OCI-LY3 (cell line): Measurements from ENCODE around the gene APOF.

Experiments used
- H2AFZ ChIP-seq: fragments of 200-600, 300-600 bp; shearing (Covaris generic); 2 replicates; pipeline ENCODE4 v1.6.0; 2014; ENCODE audit warnings: antibody characterized with exemption, low read depth, low read length
- H3K27ac ChIP-seq: fragments of 200-600, 300-600 bp; sonication (generic); 2 replicates; pipeline ENCODE4 v1.5.1; 2014; ENCODE audit warnings: mild to moderate bottlenecking, low read length, moderate library complexity, mixed read lengths
- H3K27me3 ChIP-seq: fragments of 200-600, 300-600 bp; sonication (generic); 2 replicates; pipeline ENCODE4 v1.6.1; 2014; ENCODE audit warnings: low read depth, low read length, mixed read lengths
- H3K36me3 ChIP-seq: fragments of 200-600, 300-600 bp; sonication (generic); replicated peaks from 2 replicates; pipeline ENCODE3; 2014; ENCODE audit warnings: low read depth, low read length, mixed read lengths
- H3K4me1 ChIP-seq: fragments of 300-600, 200-600 bp; sonication (generic); 2 replicates; pipeline ENCODE4 v1.6.1; 2014; ENCODE audit warnings: low read length, mixed read lengths
- H3K4me2 ChIP-seq: fragments of 200-600, 300-600 bp; sonication (generic); 2 replicates; pipeline ENCODE4 v1.6.1; 2014; ENCODE audit warnings: low read length, mixed read lengths
- H3K4me3 ChIP-seq: fragments of 300-600, 200-600 bp; sonication (generic); 2 replicates; pipeline ENCODE4 v1.5.1; 2014; ENCODE audit warnings: antibody characterized with exemption, mild to moderate bottlenecking, low read length, moderate library complexity
- H3K79me2 ChIP-seq: fragments of 300-600, 200-600 bp; shearing (Covaris generic); 2 replicates; pipeline ENCODE4 v1.6.1; 2014; ENCODE audit warnings: mild to moderate bottlenecking, low read length, mixed read lengths
- H3K9ac ChIP-seq: fragments of 300-600, 200-600 bp; shearing (Covaris generic); 2 replicates; pipeline ENCODE4 v1.6.0; 2014; ENCODE audit warnings: mild to moderate bottlenecking, low read length, moderate library complexity
- H3K9me3 ChIP-seq: fragments of 200-600, 300-600 bp; shearing (Covaris generic); 2 replicates; pipeline ENCODE4 v1.6.1; 2014; ENCODE audit warnings: low read length, mixed read lengths; ENCODE audit not compliant: insufficient read depth
- H4K20me1 ChIP-seq: fragments of 200-600, 300-600 bp; sonication (generic); 2 replicates; pipeline ENCODE4 v1.6.1; 2016; ENCODE audit warnings: low read length, mixed read lengths; ENCODE audit not compliant: insufficient read depth
- EZH2phosphoT487 ChIP-seq: fragments of 200-600 bp; shearing (Covaris generic); IDR thresholded peaks from 2 replicates; pipeline ENCODE4 v1.6.1; 2018; ENCODE audit warnings: antibody characterized with exemption, mixed run types, low read depth
- TF ChIP-seq, protein P1 (sequence below): fragments of 200-600, 300-600 bp; sonication (generic); IDR thresholded peaks from 2 replicates; pipeline ENCODE4 v1.5.1; 2014; ENCODE audit warnings: antibody characterized with exemption, low read length, low read depth

APOF gene

DNA sequence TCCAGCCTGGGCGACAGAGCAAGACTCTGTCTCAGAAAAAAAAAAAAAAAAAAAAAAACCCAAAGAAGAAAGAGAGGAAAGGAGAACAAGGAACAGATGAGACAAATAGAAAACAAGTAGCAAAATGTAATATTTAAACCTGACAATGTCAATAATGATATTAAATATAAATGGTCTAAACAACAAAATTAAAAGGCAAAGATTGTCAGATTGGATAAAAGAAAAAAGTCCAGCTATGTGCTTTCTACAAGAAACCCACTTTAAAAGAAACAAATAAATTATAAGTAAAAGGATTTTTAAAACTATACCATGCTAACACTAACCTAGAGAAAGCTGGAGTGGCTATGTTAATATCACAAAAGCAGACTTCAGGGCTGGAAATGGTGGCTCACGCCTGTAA, 29.7 kb upstream of the APOF start:
- H3K36me3 ChIP-seq = no peaks in the 10 kb centered on the region
- H3K9ac ChIP-seq = no peak overlapping the region
- H3K4me3 ChIP-seq = no peak overlapping the region
- H3K27me3 ChIP-seq = no peaks in the 10 kb centered on the region
- H3K4me2 ChIP-seq = no peak overlapping the region
- H3K4me1 ChIP-seq = no peaks in the 10 kb centered on the region
- no peaks in the 10 kb centered on the region for H3K9me3 ChIP-seq
- no peak overlapping the region for H3K27ac ChIP-seq
- no peak for TF ChIP-seq EZH2phosphoT487
- no peaks in the 10 kb centered on the region for H4K20me1 ChIP-seq
- no peak overlapping the region for H2AFZ ChIP-seq
- H3K79me2 ChIP-seq = no peaks in the 10 kb centered on the region

DNA sequence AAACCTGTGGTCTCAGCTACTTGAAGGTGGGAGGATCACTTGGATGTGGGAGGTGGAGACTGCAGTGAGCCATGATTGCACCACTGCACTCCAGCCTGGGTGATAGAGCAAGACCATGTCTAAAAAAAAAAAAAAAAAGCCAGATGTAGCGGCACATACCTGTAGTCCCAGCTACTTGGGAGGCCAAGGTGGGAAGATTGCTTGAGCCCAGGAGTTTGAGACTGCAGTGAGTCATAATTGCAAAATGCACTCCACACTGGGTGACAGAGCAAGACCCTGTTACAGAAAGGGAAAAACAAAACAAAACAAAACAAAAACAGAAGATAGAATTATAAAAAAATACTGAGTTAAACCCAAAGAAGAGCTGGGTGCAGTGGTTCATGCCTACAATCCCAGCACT, 29.1 kb upstream of the APOF start:
- Histone ChIP-seq H3K4me3 (no peak overlapping the region), H3K4me2 (no peak overlapping the region), H3K27ac (no peak overlapping the region), H4K20me1 (no peaks in the 10 kb centered on the region), H3K4me1 (no peaks in the 10 kb centered on the region), H3K79me2 (no peaks in the 10 kb centered on the region), H3K27me3 (no peaks in the 10 kb centered on the region), H3K9me3 (no peaks in the 10 kb centered on the region), H3K9ac (no peak overlapping the region), H3K36me3 (no peaks in the 10 kb centered on the region), H2AFZ (no peak overlapping the region)
- TF ChIP-seq, protein P1, sequence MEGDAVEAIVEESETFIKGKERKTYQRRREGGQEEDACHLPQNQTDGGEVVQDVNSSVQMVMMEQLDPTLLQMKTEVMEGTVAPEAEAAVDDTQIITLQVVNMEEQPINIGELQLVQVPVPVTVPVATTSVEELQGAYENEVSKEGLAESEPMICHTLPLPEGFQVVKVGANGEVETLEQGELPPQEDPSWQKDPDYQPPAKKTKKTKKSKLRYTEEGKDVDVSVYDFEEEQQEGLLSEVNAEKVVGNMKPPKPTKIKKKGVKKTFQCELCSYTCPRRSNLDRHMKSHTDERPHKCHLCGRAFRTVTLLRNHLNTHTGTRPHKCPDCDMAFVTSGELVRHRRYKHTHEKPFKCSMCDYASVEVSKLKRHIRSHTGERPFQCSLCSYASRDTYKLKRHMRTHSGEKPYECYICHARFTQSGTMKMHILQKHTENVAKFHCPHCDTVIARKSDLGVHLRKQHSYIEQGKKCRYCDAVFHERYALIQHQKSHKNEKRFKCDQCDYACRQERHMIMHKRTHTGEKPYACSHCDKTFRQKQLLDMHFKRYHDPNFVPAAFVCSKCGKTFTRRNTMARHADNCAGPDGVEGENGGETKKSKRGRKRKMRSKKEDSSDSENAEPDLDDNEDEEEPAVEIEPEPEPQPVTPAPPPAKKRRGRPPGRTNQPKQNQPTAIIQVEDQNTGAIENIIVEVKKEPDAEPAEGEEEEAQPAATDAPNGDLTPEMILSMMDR = no peak
- TF ChIP-seq EZH2phosphoT487 = no peak

DNA sequence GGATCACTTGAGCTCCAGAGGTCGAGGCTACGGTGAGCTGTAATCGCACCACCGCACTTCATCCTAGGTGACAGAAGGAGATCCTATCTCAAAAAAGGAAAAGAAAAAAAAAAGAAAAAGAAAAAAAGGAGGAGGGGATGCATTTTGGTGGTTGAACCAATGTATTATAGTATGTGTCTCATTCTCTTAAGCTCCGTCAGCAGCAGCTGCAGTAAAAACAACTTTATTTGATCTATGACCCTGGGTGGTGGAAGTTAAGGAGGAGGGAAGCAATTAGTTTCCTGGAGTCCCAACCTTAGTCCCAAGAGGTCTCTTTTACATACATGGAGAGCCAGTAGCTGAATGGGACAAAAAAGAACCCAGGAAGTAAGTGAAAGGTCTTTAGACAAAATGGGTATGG, 26.8 kb upstream of the APOF start:
- H2AFZ ChIP-seq = 0 out of 2 replicates have a peak overlapping the region, but pooled peaks have one; percentile 21
- no peak for TF ChIP-seq EZH2phosphoT487
- TF ChIP-seq, protein P1 = no peak
- no peak overlapping the region for H3K27ac ChIP-seq
- H3K36me3 ChIP-seq = no peaks in the 10 kb centered on the region
- H3K4me2 ChIP-seq = no peak overlapping the region
- H3K9ac ChIP-seq = no peak overlapping the region
- no peaks in the 10 kb centered on the region for H3K27me3 ChIP-seq
- H3K4me3 ChIP-seq = no peak overlapping the region
- H3K9me3 ChIP-seq = no peaks in the 10 kb centered on the region
- H4K20me1 ChIP-seq = no peaks in the 10 kb centered on the region
- no peaks in the 10 kb centered on the region for H3K79me2 ChIP-seq
- H3K4me1 ChIP-seq = no peaks in the 10 kb centered on the region

DNA sequence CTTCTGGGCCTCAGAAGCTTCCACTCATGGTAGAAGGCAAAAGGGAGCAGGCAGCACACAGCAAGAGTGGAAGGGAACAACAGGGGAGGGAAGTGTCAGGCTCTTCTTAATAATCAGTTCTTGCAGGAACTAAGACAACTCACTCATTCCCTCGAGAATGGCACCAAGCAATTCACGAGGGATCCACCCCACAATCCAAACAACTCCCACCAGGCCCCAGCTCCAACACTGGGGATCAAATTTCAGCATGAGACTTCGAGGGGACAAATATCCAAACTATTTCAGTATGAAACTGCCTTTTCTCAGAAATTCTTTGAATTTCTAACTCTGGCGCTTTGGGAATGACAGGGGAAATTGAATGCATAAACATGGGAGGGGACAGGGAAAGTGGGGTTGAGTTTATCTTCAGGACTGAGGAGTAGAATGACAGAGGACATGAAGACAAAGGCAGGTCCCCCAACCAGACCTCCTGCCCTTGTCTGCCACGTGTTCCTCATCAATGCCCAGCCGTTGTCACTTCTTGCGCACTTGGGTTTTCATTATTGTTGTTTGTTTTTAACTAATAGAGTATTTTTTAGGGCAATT, 24.6 kb upstream of the APOF start:
- no peaks in the 10 kb centered on the region for H3K27me3 ChIP-seq
- H3K9ac ChIP-seq = no peak overlapping the region
- no peak overlapping the region for H3K27ac ChIP-seq
- no peak overlapping the region for H3K4me2 ChIP-seq
- H4K20me1 ChIP-seq = no peaks in the 10 kb centered on the region
- H3K79me2 ChIP-seq = no peaks in the 10 kb centered on the region
- no peak overlapping the region for H2AFZ ChIP-seq
- H3K4me3 ChIP-seq = no peak overlapping the region
- H3K4me1 ChIP-seq = no peaks in the 10 kb centered on the region
- H3K9me3 ChIP-seq = no peaks in the 10 kb centered on the region
- TF ChIP-seq EZH2phosphoT487 = no peak
- TF ChIP-seq, protein P1 = no peak
- H3K36me3 ChIP-seq = no peaks in the 10 kb centered on the region
